AG10803 (cell line): ENCODE data around the gene MORN1.

Experiments
- DNase-seq: peaks from one replicate; pipeline ENCODE4 v3.0.0; 2010; ENCODE audit warnings: low read depth
- H3K4me3 ChIP-seq: 2 replicates; pipeline ENCODE4 v1.5.1; 2011; ENCODE audit warnings: mild to moderate bottlenecking, low read length, control low read depth
- TF ChIP-seq, protein P1 (sequence below): conservative IDR thresholded peaks from 2 replicates; pipeline ENCODE4 v1.5.1; 2011; ENCODE audit warnings: mild to moderate bottlenecking, low read length, control low read depth, inconsistent platforms

The MORN1 gene

DNA sequence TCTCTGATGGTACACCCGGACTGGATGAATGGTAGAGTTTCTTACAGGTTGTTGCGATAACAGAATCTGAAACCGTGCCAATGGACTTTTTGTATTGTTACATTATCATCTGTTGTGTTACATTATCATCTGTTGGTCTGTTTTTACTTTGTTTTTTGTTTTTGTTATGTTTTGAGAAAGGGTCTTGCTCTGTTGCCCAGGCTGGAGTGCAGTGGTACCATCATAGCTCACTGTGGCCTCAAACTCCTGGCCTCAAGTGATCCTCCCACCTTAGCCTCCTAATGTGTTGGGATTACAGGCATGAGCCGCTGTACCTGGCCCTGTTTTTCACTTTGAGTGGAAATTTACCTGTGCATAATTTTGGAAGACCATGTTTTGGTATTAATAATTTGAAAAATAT, 31.2 kb upstream of the MORN1 start:
- DNase-seq, result no peak
- no peak overlapping the region for H3K4me3 ChIP-seq
- TF ChIP-seq, protein P1, sequence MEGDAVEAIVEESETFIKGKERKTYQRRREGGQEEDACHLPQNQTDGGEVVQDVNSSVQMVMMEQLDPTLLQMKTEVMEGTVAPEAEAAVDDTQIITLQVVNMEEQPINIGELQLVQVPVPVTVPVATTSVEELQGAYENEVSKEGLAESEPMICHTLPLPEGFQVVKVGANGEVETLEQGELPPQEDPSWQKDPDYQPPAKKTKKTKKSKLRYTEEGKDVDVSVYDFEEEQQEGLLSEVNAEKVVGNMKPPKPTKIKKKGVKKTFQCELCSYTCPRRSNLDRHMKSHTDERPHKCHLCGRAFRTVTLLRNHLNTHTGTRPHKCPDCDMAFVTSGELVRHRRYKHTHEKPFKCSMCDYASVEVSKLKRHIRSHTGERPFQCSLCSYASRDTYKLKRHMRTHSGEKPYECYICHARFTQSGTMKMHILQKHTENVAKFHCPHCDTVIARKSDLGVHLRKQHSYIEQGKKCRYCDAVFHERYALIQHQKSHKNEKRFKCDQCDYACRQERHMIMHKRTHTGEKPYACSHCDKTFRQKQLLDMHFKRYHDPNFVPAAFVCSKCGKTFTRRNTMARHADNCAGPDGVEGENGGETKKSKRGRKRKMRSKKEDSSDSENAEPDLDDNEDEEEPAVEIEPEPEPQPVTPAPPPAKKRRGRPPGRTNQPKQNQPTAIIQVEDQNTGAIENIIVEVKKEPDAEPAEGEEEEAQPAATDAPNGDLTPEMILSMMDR, result no peak

DNA sequence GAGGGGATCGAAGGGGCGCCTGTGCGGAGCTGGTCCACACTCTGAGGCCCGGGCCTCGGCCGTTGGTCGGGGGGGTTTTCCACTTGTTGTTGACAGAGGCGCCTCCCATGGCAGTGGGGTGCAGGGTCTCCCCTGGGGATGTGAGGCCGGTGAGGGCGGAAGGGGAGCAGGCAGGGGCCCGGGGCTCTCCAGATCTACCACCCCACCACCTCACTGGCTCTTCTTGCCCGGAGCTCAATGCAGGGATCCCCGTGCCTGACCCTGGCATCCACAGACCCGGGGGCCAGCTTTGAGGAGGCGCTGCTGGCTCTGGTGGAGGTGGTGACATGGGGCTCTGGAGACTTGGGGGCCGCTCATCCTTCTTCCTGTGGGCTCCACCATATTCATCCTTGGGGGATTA, 28.1 kb upstream of the MORN1 start:
- TF ChIP-seq, protein P1, result no peak
- no peak for DNase-seq
- no peak overlapping the region for H3K4me3 ChIP-seq

DNA sequence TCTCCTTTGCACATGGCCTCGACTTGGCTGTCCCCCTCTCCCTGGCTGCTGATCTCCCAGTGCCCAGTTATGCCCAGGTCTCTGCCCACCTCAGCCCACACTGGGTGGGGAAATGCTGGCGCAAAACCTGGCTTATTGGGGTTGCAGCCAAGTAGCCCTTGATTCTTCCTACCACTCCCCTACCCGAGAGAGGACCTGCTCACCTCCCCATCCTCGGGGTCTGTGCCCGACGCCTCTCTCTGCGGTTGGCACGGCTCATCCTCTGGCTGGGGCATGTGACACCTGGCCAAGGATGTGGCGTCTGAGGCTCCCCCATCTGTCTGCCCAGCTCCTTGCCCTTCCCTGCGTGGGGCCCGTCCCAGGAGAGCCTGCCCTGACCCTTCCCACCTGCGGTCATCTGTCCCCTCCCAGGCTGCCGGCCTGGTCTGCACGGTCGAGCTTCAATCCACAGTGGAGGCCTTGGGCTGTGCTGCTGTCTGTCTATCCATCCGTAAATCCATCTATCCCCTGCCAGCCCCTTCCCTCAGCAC, 27.5 kb upstream of the MORN1 start:
- TF ChIP-seq, protein P1, result no peak
- no peak overlapping the region for H3K4me3 ChIP-seq
- DNase-seq, result no peak

DNA sequence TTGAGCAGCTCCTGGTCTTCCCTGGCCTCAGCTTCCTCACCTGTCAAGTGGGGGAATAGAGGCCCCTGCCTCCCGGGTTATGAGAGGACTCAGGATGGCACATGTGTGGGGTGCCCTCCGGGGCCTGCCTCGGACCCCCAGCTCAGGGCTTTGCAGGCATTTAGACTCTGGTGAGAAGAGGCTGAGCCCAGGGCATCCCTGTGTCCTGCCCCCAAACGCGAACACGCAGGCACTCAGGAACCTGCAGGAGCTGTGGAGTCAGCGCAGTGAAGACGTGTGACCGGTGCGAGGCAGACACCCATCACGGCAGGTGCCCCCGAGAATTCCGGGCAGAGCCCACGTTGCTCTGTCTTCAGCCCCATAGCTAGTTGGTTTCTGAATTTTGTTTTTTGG, 26.5 kb upstream of the MORN1 start:
- no peak overlapping the region for H3K4me3 ChIP-seq
- DNase-seq, result no peak
- TF ChIP-seq, protein P1, result no peak

DNA sequence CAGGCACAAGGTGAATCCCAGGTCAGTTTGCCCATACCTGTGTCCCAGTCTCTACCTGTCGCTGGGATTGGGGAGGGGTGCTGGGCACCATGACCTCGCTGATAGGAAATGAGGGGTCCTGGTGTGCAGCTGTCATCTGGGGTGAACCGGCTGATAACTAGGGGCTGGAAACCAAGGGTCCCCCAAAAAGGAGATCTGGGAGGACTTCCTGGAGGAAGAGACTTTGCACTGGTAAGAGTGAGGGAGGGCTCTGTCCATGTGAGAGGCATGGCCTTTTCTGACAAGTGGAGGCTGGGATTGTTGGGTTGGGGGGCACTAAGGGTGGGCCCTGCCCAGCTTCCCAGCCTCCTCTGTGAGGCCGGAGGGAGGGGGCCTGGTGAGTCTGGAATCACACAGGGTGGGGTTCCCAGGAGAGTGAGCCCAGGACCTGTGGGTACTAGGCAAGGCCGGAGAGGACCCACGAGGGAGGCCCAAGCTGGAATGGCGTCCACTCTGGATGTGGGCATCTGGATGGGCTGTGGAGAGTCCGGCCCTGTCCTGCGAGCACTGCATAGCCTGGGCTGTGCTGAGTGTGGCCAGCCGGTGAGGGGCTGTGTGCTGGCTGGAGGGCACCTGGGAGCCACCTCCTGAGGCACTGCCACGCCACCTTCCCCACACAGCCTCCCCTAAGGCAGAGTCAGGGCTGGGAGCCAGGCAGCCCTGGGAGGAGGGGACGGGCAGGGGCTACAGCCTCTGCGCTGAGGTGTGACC, 25.9 kb upstream of the MORN1 start:
- no peak for DNase-seq
- no peak overlapping the region for H3K4me3 ChIP-seq
- TF ChIP-seq, protein P1, result no peak

DNA sequence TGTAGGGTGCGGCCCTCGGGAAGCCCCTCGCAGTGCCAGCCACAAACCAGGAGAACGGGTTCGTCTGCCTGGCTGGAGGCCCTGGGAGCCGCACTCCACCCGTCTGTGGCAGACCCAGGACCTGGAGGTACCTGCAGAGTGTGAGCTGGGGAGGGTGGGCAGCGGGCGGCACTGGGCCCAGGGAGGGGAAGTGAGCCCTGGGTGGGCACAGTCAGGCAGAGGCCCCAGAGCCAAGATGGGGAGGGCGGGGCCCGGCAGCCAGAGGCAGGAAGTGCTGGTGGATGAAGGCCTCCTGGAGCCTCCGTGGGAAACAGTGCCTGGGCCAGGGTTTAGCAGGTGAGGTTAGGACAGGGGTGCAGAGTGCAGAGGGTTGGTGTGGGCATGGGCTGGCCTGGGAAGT, 25.0 kb upstream of the MORN1 start:
- no peak overlapping the region for H3K4me3 ChIP-seq
- no peak for DNase-seq
- TF ChIP-seq, protein P1, result no peak

DNA sequence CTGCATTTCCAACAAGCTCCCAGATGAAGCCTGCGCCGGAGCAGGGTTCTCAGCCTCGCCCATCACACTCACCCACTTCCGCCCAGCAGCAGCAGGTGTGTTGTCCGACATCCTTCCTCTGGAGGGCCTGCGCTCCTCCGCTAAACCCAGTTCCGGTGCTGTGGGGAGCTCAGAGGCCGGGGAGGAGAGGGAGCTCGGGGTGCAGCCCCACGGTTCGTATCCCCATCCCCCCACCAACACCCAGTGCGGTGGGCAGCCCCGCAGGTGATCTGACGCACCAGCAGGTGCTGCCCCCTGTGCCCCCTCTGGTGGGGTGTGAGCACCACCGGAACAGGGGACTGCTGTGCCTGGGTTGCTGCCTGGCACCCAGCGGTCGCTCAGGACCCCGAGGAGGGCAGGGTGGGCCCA, 24.5 kb upstream of the MORN1 start:
- H3K4me3 ChIP-seq, result no peak overlapping the region
- no peak for DNase-seq
- TF ChIP-seq, protein P1, result no peak
